ENCODE data around the gene ZCCHC7.
"Not testable (repeated sequence)": the region's sequence is repeated elsewhere in the genome, so short reads cannot be mapped to it uniquely, and the experiment has no call there.

Gene ZCCHC7

GRCh38 chr9:37179576-37179975 is 59.2 kb downstream of the ZCCHC7 start:
- no peak for DNase-seq

DNA sequence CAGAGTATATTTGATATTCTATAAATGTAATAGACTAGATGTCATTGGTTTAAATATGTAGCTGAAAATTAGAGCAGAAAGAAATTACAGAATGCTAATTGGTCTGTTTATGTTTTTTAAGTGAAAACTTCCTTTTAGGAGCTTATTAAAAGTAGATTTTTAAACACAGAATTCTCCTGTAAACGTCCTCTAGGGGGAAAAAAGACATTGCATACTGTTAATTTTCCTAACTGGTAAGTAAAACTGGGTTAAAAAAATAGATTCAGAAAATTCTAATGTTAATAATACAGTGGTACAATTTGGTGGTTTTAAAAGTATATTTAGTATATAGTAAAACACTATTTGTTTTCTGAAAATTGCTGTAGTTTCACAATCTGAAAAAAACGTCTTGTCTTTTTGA is 59.8 kb downstream of the ZCCHC7 start:
- DNase-seq, result no peak

- no peak for DNase-seq
Measured at GRCh38 chr9:37182718-37183117, 62.3 kb downstream of the ZCCHC7 start.

DNA sequence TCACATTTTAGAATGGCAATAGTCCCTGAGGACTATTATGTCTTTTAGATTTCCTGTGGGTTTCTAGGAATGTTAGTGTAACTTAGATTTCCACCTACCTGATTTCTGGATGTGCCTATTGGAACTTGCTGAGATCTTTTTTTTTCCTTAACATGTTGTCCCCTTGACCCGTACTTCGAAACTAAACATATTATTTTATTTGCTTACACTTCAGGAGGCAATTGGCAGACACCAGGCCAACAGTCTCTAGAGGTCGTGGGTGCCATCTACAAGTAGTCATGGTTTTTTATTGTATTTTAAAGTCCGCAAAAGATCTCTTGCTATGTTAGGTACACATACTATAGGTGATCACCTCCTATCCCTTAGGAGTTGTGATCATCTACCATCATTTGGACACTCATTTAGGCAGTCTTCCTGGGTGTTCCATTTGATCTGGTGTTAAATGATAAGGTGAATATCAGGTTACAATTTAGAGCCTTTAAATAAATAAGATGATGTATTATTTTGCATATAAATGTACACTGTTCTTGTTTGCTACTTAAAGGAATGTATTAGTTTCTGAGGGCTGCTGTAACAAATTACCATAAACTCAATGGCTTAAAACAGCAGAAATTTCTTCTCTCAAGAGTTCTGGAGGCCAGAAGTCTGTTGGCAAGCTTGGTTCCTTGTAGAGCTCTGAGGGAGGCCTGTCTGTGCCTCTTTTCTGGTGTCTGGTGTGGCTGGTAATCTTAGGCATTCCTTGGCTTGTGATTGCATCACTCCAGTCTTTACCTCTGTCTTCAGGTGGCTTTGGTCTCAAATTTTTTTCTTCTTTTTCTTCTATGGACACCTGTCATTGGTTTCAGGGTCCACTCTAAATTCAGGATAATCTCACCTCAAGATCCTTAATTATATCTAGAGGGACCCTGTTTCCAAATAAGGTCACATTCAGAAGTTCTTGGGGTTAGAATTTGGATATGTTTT is 64.8 kb downstream of the ZCCHC7 start:
- no peak for DNase-seq

DNA sequence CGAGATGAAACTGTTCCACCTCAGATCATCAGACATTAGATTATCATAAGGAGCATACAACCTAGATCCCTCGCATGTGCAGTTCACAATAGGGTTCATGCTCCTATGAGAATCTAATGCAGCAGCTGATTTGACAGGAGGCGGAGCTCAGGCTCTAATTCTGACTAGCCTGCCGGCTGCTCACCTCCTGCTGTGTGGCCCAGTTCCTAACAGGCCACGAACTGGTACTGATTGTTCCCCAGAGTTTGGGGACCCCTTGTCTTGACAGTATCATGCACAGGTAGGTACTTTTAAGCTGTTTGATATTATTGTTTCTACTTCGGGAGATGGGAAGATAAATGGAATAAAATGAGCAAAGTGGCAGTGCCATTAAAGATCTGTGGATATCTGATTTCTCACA is 66.9 kb downstream of the ZCCHC7 start:
- DNase-seq, result no peak

GRCh38 chr9:37187713-37188439 is 67.5 kb downstream of the ZCCHC7 start:
- DNase-seq, result no peak

DNA sequence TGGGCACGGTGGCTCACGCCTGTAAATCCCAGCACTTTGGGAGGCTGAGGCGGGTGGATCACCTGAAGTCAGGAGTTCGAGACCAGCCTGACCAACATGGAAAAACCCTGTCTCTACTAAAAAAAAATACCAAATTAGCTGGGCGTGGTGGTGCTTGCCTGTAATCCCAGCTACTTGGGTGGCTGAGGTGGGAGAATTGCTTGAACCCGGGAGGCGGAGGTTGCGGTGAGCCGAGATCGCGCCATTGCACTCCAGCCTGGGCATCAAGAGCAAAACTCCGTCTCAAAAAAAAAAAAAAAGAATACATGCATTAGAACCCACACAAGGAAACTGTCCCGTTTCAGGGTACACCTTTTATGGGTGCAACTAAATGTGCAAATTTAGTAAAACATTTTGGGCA is 70.4 kb downstream of the ZCCHC7 start:
- DNase-seq, result not testable (repeated sequence)

GRCh38 chr9:37191403-37192089 is 71.2 kb downstream of the ZCCHC7 start:
- no peak for DNase-seq

- no peak for DNase-seq
Measured at GRCh38 chr9:37192803-37193202, 72.4 kb downstream of the ZCCHC7 start.

GRCh38 chr9:37197158-37198038 is 77.0 kb downstream of the ZCCHC7 start:
- no peak for DNase-seq

GRCh38 chr9:37198039-37198729 is 77.8 kb downstream of the ZCCHC7 start:
- DNase-seq, result no peak

DNA sequence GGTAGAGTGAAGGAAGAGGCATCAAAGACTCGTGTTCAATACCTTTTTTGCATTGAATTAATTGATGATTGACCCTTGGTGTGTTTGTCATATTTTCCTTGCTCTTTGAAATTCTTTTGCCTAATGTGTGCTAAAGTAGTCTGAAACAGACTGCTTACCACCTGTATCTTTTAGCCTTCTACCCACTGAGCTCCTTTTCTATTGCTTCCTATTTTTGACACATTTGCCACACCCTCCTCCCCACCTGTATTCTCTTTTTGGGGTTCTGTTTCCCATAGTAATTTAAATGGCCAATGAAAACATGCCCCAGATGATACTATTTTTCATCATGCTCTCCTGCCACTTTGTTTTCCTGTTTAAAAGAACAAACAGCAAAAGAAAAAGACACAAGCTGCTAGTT is 78.5 kb downstream of the ZCCHC7 start:
- DNase-seq, result no peak

- DNase-seq, result no peak
Measured at GRCh38 chr9:37200433-37201005, 80.1 kb downstream of the ZCCHC7 start.

GRCh38 chr9:37201581-37201980 is 81.2 kb downstream of the ZCCHC7 start:
- no peak for DNase-seq

DNA sequence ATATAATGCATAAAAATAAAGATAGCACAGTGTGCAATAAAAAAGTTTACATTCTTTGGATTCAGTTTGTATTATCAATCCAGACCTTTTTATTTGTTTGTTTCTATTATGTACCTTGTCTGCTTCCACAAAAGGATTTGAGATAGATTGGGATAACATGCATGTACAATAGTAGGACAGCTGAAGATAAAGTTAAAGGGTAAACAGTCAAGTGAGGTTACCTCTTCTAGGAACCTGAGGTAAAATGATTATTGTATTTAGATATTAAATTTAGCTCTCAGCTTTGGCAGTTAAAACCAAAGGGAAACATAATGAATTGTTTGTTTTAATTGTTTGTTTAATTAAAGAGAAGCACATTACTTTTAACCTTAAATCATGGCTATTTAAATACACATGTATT is 81.7 kb downstream of the ZCCHC7 start:
- DNase-seq, result no peak

- DNase-seq, result not testable (repeated sequence)
Measured at GRCh38 chr9:37203456-37203855, 83.1 kb downstream of the ZCCHC7 start.

DNA sequence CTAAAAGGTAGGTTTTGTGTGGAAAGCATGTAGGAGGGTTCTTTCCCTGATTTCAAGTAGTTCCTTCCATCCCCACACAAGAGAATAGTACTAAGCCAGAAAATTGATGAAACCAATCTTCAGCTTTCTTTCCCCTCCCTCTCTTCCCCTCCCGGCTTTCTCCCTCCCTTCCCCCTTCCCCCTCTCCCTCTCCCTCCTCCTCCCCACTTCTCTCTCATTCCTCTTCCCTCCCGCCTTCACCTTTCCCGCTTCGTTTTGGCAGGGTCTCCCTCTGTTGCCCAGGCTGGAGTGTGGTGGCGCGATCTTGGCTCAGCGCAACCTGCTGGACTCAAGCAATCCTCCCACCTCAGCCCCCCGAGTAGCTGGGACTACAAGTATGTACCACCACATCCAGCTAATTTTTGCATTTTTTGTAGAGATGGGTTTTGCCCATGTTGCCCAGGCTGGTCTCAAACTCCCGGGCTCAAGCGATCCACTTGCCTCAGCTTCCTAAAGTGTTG is 85.8 kb downstream of the ZCCHC7 start:
- no peak for DNase-seq

GRCh38 chr9:37209431-37210386 is 89.3 kb downstream of the ZCCHC7 start:
- DNase-seq, result no peak

DNA sequence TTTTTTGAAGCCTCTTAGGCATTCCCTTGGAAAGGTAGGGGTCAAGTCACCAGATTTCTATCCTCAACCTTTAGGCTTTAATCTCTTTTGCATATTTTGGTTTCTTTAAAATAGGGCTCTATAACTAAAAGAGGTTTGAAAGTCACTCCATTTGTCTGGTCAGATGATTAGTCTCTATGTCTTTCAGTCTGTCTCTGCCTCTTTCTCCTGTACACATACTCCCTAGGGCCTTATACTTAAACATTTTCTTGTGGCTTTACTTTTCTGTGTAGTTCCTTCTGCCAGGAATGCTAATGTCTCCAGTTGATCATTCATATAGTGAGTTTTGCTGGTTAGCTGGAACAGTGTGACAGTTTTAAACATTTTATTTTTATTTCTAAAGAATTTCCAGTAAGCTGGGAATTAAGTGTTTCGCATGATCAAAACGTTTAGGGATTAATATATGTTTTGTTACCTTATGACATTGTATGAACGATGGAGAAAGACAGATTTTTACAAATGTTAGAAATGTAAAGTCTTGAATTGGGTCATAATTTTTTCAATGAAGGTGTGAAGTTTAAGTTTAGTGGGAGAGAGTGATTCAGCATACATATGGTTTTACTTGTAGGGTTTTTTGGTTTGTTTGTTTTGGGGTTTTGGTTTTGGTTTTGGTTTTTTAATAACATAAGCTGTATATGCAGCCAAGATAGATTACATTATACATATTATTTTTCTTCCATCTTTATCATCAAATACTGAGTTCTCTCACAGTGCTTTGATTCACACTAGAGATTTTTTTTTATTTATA is 90.6 kb downstream of the ZCCHC7 start:
- no peak for DNase-seq

All from stimulated activated naive CD4-positive, alpha-beta T cell treated with Interleukin-2 at 50 U/mL for 16 hours (primary cell).